NCI-H2081 (cell line): Measurements from ENCODE around the gene SVIL.
"Not testable (repeated sequence)": the region's sequence is repeated elsewhere in the genome, so short reads cannot be mapped to it uniquely, and the experiment has no call there.

ENCODE experiments used
- DNase-seq, 2 experiments: peaks; one replicate each; lab custom pipeline; 2025; lab: John Stamatoyannopoulos, UW

SVIL gene

DNA sequence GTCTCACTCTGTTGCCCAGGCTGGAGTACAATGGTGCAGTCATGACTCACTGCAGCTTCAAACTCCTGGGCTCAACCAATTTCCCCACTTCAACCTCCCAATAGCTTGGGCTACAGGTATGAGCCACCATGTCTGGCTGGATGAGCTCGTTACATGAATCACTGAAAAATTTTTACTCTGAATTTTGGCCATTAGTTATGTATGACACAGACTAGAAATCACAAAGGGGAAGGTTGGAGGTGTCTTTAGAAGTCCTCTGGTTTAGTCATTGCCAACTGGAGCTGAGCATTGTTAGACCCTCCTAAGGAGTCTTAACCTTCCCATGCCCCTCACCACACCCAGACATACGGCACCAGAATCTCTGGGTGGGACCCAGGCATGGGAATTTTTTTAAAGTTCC lies 34.7 kb downstream of the SVIL start:
- DNase-seq = no peak

DNA sequence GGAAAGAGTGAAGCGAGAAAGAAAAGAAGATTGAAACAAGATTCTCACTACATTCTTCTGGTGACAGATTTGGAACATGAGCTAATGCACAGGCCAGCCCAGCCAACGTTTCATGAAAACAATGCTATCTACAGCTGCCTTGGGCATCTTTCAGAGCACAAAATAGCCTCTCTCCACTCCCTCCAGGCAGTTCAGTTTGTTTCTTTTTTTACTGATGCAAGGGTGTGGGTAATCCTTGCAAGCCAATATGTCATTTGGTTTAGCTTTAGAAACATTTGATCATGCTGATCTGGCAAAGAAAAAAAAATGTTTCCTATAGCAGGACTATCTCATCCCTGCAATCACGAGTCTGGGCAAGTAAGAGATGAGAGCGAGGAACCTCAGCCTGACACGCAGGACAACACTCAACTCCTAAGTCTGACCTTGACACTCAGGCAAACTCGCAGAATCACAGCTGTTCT lies 35.9 kb downstream of the SVIL start:
- no peak for DNase-seq

DNA sequence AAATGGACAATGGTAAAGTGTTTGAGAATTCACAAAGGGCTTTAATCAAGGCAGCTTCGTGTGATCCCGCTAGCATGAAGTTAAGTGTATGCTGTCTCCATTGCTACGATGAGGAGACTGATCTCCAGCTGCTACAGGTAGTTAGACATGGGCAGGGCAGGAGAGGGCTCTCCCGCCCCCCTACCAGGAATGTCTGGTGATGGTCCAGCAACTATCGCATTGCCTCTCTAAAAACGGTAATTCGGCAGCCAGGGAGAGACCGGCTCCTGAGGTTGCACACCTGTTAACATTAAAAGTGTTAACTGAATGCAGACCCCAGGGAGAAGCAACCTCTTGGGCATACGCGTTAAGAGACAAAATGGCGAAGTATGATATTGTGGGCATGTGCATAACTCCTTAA lies 37.9 kb downstream of the SVIL start:
- no peak for DNase-seq

DNA sequence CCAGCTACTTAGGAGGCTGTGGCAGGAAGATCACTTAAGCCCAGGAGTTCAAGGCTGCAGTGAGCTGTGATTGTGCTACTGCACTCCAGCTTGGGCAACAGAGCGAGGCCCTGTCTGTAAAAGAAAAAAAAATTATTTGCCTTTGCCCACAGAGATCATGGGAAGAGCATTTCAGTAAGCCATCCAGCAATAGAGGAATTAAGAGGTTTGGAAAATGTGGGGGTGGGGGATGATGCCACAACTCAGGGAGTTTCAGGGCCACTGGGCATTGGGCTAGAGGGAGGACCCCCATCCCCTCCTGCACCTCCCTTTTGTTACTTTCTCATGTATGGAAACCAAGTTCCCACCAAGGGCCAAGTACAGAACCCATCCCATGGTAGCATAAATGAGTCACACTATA lies 38.4 kb downstream of the SVIL start:
- DNase-seq = no peak

GRCh38 chr10:29595636-29596225 lies 39.0 kb downstream of the SVIL start:
- no peak for DNase-seq

DNA sequence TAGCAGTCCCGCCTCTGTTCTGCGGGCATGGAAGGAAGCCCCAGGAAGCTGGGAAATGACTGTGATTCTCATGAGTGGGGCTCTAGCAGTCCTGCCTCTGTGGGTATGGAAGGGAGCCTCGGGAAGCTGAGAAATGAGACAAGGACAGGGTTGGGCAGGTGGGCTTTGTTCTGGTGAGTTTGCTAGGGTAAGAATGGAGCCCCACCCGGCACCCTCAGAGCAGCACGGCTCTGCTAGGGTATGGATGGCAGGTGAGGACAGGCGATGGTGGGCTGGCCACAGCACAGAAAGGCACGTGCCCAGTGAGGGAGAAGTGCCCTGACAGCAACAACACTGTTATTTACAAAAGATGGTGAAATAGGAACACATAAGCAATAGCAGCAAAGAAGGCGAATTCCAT lies 39.6 kb downstream of the SVIL start:
- DNase-seq = no peak

DNA sequence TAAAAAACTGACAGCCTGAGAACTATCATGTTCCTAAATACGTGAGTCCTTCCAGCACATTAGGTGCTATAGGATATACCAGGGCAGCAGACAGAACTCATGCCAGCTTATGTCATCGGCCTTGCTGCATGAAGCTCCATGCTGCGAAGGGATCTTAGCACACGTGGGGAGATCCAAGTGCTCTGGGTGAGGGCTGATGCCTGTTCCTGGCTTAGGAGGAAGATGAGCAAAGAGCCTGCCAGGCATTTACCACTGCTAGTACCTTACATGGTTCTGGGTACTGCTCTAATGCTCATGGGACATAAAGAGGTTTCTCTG lies 43.2 kb downstream of the SVIL start:
- DNase-seq = no peak

GRCh38 chr10:29590915-29591650 lies 43.7 kb downstream of the SVIL start:
- DNase-seq = no peak

DNA sequence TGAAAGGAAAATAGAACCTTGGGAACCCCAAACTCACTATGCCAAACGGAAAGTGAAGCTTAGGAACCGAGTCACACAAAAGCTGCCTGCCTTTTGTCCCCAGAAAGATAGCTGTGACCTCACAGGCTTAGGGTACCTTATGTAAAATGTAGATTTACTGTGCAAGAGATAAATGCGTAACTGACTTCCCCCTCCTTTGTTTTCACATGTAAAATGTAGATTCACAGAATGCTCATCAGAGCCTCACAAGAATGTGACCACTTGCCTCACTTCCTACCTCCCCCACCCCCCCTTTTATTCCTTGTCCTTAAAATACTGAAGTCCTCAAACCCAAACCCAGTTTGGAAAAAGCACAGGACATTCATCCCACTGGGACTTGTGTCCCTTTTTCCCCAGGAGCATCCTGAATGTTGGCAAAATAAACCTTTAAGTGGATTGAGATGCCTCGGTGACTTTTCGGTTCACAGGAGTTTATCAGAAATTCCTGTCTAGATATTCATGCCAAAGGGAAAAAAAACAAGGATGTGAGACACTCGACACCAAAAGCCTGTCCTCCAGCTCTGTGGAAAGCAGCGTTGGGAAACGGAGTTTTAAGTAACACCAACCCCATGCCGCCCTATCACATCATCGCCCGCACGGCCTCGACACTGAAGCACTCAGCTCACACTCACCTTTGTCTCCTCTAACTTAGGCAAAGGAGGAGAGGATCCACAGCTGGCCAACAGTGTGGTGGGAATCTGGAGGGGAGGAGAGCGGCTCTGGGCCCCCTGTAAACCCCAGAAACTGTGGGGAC lies 45.9 kb downstream of the SVIL start:
- DNase-seq = no peak

GRCh38 chr10:29587750-29588628 lies 46.8 kb downstream of the SVIL start:
- not testable (repeated sequence) for DNase-seq

GRCh38 chr10:29587102-29587749 lies 47.5 kb downstream of the SVIL start:
- not testable (repeated sequence) for DNase-seq

- DNase-seq = no peak
Observed at GRCh38 chr10:29586509-29586908, 48.3 kb downstream of the SVIL start.

DNA sequence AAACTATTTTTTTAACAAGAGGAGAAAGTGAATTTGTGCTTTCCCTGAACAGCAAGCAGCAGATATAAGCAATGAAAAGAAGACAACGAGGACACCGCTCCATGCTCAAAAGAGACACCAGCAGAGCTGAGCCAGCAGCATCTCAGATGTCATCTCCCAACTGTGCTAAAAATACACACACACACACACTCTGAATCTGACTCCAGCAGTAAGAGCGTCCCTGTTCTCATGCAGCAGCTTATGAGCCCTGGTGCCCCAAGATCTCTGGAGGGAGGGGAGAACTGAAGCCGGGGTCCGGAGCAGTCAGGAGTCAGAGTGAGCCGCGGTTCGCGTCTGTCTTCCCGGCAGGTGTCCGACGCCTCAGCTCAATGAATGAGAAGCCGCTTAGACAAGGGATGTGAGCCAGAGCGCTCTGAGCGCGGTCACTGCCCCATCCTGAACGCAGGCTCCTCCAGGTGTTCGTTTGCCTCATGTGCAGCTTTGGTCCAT lies 49.2 kb downstream of the SVIL start:
- DNase-seq = no peak

DNA sequence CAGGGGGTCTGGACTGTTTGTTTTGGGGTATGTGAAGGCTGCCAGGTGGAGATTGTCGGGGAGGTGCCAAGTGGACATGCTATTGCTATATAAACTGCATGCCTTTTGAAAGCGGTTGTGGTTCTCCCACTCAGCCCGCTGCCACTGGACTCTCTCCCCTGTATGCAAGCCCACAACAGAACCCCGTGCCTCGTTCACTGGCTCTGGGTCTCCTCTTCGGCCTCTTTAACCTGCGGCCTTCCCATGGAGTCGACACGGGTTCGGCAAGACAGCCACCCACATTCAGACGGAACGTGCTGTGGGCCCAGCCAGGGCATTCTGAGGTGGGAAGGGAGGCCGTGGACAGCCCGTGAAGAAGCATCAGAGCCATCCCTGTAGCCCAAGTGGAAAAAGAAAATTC lies 50.3 kb downstream of the SVIL start:
- no peak for DNase-seq

- no peak for DNase-seq
Observed at GRCh38 chr10:29583674-29584073, 51.1 kb downstream of the SVIL start.

DNA sequence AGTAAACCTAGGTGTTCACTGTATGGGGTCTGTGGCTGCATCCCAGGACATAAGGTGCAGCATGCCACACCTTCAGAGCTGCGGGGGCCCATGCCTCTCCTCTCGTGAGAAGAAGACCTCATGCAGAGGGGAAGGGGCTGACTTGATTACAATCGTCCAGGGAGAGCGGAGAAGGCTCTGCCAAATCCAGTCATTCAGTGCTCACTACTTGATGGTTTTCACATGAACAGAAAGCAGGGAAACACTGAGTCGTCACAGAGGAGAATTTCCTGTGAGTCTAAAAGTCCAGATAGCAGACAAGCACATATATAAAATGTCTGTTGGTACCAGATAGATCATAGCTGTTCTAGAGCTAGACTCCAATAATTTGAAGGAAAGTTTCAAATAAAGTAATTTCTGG lies 52.0 kb downstream of the SVIL start:
- not testable (repeated sequence) for DNase-seq

GRCh38 chr10:29579455-29579970 lies 55.3 kb downstream of the SVIL start:
- DNase-seq = no peak

- no peak for DNase-seq
Observed at GRCh38 chr10:29578457-29578856, 56.3 kb downstream of the SVIL start.

GRCh38 chr10:29576681-29577080 lies 58.1 kb downstream of the SVIL start:
- no peak for DNase-seq

DNA sequence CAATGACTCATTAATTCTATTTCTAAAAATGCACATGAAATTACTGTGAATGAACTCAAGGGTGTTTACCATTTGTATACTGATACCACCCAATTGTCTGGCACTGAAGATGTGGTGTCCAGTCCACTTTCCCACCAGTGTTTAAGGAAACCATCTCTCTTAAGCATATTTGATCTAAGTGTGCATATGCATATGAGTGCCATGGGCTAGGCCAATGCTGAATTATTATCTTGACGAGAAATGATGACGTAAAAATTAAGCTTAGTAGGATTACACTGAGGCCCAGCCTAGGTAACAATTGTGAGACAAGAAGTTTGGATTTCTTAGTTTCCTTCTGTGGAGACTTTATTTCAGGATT lies 59.7 kb downstream of the SVIL start:
- no peak for DNase-seq
